ENCODE data around the gene DDO.

GRCh38 chr6:110461376-110461775, 46.0 kb upstream of the DDO start:
- TF ChIP-seq, protein P1, sequence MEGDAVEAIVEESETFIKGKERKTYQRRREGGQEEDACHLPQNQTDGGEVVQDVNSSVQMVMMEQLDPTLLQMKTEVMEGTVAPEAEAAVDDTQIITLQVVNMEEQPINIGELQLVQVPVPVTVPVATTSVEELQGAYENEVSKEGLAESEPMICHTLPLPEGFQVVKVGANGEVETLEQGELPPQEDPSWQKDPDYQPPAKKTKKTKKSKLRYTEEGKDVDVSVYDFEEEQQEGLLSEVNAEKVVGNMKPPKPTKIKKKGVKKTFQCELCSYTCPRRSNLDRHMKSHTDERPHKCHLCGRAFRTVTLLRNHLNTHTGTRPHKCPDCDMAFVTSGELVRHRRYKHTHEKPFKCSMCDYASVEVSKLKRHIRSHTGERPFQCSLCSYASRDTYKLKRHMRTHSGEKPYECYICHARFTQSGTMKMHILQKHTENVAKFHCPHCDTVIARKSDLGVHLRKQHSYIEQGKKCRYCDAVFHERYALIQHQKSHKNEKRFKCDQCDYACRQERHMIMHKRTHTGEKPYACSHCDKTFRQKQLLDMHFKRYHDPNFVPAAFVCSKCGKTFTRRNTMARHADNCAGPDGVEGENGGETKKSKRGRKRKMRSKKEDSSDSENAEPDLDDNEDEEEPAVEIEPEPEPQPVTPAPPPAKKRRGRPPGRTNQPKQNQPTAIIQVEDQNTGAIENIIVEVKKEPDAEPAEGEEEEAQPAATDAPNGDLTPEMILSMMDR (conservative IDR thresholded peaks at IDR 0.05; ENCODE audit: low read depth in 2 of 2): no peak
- TF ChIP-seq CREB1 (CRISPR knock-in tag; IDR thresholded peaks at IDR 0.05; ENCODE audit: low read depth) (no peak), EZH2phosphoT487 (IDR thresholded peaks at IDR 0.05; ENCODE audit: unreplicated experiment) (no peak), POLR2AphosphoS5 (IDR thresholded peaks at IDR 0.05; ENCODE audit: low read depth) (no peak), JUNB (IDR thresholded peaks at IDR 0.05; ENCODE audit: unreplicated experiment) (no peak), ZNF114 (CRISPR knock-in tag; IDR thresholded peaks at IDR 0.05) (no peak), EZH2 (IDR thresholded peaks at IDR 0.05; ENCODE audit: low read depth, unreplicated experiment) (no peak), STAT1 (IDR thresholded peaks at IDR 0.05; ENCODE audit: unreplicated experiment) (no peak), REST (IDR thresholded peaks at IDR 0.05; ENCODE audit: unreplicated experiment) (no peak), NANOG (IDR thresholded peaks at IDR 0.05; ENCODE audit: borderline replicate concordance) (no peak)
- TF ChIP-seq, protein P2, sequence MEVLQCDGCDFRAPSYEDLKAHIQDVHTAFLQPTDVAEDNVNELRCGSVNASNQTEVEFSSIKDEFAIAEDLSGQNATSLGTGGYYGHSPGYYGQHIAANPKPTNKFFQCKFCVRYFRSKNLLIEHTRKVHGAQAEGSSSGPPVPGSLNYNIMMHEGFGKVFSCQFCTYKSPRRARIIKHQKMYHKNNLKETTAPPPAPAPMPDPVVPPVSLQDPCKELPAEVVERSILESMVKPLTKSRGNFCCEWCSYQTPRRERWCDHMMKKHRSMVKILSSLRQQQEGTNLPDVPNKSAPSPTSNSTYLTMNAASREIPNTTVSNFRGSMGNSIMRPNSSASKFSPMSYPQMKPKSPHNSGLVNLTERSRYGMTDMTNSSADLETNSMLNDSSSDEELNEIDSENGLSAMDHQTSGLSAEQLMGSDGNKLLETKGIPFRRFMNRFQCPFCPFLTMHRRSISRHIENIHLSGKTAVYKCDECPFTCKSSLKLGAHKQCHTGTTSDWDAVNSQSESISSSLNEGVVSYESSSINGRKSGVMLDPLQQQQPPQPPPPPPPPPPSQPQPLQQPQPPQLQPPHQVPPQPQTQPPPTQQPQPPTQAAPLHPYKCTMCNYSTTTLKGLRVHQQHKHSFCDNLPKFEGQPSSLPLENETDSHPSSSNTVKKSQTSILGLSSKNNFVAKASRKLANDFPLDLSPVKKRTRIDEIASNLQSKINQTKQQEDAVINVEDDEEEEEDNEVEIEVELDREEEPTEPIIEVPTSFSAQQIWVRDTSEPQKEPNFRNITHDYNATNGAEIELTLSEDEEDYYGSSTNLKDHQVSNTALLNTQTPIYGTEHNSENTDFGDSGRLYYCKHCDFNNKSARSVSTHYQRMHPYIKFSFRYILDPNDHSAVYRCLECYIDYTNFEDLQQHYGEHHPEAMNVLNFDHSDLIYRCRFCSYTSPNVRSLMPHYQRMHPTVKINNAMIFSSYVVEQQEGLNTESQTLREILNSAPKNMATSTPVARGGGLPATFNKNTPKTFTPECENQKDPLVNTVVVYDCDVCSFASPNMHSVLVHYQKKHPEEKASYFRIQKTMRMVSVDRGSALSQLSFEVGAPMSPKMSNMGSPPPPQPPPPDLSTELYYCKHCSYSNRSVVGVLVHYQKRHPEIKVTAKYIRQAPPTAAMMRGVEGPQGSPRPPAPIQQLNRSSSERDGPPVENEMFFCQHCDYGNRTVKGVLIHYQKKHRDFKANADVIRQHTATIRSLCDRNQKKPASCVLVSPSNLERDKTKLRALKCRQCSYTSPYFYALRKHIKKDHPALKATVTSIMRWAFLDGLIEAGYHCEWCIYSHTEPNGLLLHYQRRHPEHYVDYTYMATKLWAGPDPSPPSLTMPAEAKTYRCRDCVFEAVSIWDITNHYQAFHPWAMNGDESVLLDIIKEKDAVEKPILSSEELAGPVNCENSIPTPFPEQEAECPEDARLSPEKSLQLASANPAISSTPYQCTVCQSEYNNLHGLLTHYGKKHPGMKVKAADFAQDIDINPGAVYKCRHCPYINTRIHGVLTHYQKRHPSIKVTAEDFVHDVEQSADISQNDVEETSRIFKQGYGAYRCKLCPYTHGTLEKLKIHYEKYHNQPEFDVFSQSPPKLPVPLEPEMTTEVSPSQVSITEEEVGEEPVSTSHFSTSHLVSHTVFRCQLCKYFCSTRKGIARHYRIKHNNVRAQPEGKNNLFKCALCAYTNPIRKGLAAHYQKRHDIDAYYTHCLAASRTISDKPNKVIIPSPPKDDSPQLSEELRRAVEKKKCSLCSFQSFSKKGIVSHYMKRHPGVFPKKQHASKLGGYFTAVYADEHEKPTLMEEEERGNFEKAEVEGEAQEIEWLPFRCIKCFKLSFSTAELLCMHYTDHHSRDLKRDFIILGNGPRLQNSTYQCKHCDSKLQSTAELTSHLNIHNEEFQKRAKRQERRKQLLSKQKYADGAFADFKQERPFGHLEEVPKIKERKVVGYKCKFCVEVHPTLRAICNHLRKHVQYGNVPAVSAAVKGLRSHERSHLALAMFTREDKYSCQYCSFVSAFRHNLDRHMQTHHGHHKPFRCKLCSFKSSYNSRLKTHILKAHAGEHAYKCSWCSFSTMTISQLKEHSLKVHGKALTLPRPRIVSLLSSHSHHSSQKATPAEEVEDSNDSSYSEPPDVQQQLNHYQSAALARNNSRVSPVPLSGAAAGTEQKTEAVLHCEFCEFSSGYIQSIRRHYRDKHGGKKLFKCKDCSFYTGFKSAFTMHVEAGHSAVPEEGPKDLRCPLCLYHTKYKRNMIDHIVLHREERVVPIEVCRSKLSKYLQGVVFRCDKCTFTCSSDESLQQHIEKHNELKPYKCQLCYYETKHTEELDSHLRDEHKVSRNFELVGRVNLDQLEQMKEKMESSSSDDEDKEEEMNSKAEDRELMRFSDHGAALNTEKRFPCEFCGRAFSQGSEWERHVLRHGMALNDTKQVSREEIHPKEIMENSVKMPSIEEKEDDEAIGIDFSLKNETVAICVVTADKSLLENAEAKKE (CRISPR knock-in tag; IDR thresholded peaks at IDR 0.05): no peak
- TF ChIP-seq, protein P3, sequence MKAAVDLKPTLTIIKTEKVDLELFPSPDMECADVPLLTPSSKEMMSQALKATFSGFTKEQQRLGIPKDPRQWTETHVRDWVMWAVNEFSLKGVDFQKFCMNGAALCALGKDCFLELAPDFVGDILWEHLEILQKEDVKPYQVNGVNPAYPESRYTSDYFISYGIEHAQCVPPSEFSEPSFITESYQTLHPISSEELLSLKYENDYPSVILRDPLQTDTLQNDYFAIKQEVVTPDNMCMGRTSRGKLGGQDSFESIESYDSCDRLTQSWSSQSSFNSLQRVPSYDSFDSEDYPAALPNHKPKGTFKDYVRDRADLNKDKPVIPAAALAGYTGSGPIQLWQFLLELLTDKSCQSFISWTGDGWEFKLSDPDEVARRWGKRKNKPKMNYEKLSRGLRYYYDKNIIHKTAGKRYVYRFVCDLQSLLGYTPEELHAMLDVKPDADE (IDR thresholded peaks at IDR 0.05): no peak
